ENCODE results near the gene PRKAG1.

The PRKAG1 gene

GRCh38 chr12:49030714-49031572 lies 12.4 kb upstream of the PRKAG1 start:
- Histone ChIP-seq H3K4me3 (IDR thresholded peaks at IDR 0.05; ENCODE audit: insufficient read depth, low read depth, low read length) (no peak overlapping the region), H3K36me3 (ENCODE audit: insufficient read depth) (peaks cover 13% of the 10 kb centered on the region; the same call in 1 of the 2 replicates), H3K79me2 (ENCODE audit: insufficient read depth, low read depth) (no peaks in the 10 kb centered on the region), H3K9ac (no peak overlapping the region), H3K4me1 (ENCODE audit: low read depth, poor library complexity, severe bottlenecking) (no peaks in the 10 kb centered on the region), H2AFZ (ENCODE audit: low read depth) (no peak overlapping the region), H3K27me3 (ENCODE audit: insufficient read depth, low read depth) (no peaks in the 10 kb centered on the region), H3K4me2 (no peak overlapping the region), H3K27ac (no peak overlapping the region), H4K20me1 (ENCODE audit: insufficient read depth) (no peaks in the 10 kb centered on the region)
- TF ChIP-seq CTCF (conservative IDR thresholded peaks at IDR 0.05; ENCODE audit: low read depth, low read length), result no peak

- Histone ChIP-seq H3K4me3 (IDR thresholded peaks at IDR 0.05; ENCODE audit: insufficient read depth, low read depth, low read length) (no peak overlapping the region), H3K4me2 (no peak overlapping the region), H3K79me2 (ENCODE audit: insufficient read depth, low read depth) (no peaks in the 10 kb centered on the region), H3K4me1 (ENCODE audit: low read depth, poor library complexity, severe bottlenecking) (no peaks in the 10 kb centered on the region), H3K27ac (no peak overlapping the region), H3K27me3 (ENCODE audit: insufficient read depth, low read depth) (no peaks in the 10 kb centered on the region), H3K9ac (no peak overlapping the region), H4K20me1 (ENCODE audit: insufficient read depth) (no peaks in the 10 kb centered on the region), H2AFZ (ENCODE audit: low read depth) (no peak overlapping the region), H3K36me3 (ENCODE audit: insufficient read depth) (peaks cover 13% of the 10 kb centered on the region; the same call in 1 of the 2 replicates)
- TF ChIP-seq CTCF (conservative IDR thresholded peaks at IDR 0.05; ENCODE audit: low read depth, low read length), result no peak
Measured at GRCh38 chr12:49030119-49030518, 11.5 kb upstream of the PRKAG1 start.

GRCh38 chr12:49028666-49029275 lies 10.2 kb upstream of the PRKAG1 start:
- Histone ChIP-seq H3K36me3 (ENCODE audit: insufficient read depth) (peaks cover 13% of the 10 kb centered on the region; the same call in 1 of the 2 replicates), H3K4me1 (ENCODE audit: low read depth, poor library complexity, severe bottlenecking) (no peaks in the 10 kb centered on the region), H3K27ac (no peak overlapping the region), H3K4me3 (IDR thresholded peaks at IDR 0.05; ENCODE audit: insufficient read depth, low read depth, low read length) (no peak overlapping the region), H3K4me2 (no peak overlapping the region), H3K27me3 (ENCODE audit: insufficient read depth, low read depth) (no peaks in the 10 kb centered on the region), H3K79me2 (ENCODE audit: insufficient read depth, low read depth) (no peaks in the 10 kb centered on the region), H4K20me1 (ENCODE audit: insufficient read depth) (no peaks in the 10 kb centered on the region), H3K9ac (no peak overlapping the region), H2AFZ (ENCODE audit: low read depth) (no peak overlapping the region)
- TF ChIP-seq CTCF (conservative IDR thresholded peaks at IDR 0.05; ENCODE audit: low read depth, low read length), result no peak

GRCh38 chr12:49027846-49028555 lies 9.4 kb upstream of the PRKAG1 start:
- Histone ChIP-seq H3K27ac (no peak overlapping the region), H3K9ac (no peak overlapping the region), H4K20me1 (ENCODE audit: insufficient read depth) (no peaks in the 10 kb centered on the region), H3K79me2 (ENCODE audit: insufficient read depth, low read depth) (no peaks in the 10 kb centered on the region), H3K4me1 (ENCODE audit: low read depth, poor library complexity, severe bottlenecking) (no peaks in the 10 kb centered on the region), H3K4me2 (no peak overlapping the region), H3K27me3 (ENCODE audit: insufficient read depth, low read depth) (no peaks in the 10 kb centered on the region), H3K36me3 (ENCODE audit: insufficient read depth) (peaks cover 7% of the 10 kb centered on the region; the same call in 1 of the 2 replicates), H2AFZ (ENCODE audit: low read depth) (no peak overlapping the region), H3K4me3 (IDR thresholded peaks at IDR 0.05; ENCODE audit: insufficient read depth, low read depth, low read length) (no peak overlapping the region)
- TF ChIP-seq CTCF (conservative IDR thresholded peaks at IDR 0.05; ENCODE audit: low read depth, low read length), result no peak

Data from KMS-11 (cell line).